Measurements from ENCODE around the gene COL4A4.
A peak's percentile ranks its signal among the peaks of the same experiment; 100 is the strongest.
"Not testable (repeated sequence)": the region's sequence is repeated elsewhere in the genome, so short reads cannot be mapped to it uniquely, and the experiment has no call there.

COL4A4 gene

GRCh38 chr2:227106845-227107759 lies 56.9 kb downstream of the COL4A4 start:
- peak; percentile 61 to 65 for DNase-seq

DNA sequence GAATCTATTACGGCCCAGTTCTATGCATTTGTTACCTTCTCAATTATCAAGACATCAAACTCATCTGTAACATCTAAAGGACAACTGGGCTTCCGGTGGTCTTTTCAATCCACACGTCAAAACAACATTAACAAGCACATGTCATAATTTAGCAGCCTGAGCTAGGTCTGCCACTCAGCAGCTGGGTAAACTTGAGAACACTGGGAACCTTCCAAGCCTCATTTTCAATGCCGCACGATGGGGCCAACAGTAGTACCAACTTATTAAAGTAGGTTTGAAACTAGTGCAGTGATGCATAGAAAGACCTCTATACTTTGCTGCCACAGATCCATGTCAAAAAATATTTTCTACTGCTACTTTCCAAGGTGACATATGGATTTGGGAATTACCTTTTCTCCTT lies 60.4 kb downstream of the COL4A4 start:
- DNase-seq, result no peak

DNA sequence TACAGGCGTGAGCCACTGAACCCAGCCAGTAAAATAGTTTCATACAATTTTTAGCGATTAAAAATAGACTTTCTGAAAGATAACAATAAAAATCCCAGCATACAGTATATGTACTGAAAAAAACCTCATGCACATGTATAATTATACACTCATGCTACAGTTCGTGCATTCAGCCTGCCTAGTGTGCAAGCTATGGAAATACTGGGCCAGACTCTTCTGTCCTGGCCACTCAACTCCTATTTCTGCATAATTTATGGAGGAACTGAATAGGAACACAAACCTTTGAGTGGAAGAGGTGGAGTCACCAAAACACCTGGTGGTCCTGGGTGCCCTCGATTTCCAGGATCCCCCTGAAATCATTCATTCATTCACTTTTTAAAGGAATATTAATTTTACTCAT lies 64.7 kb downstream of the COL4A4 start:
- DNase-seq, result no peak

- DNase-seq, result no peak
These were observed 65.9 kb downstream of the COL4A4 start for GRCh38 chr2:227098162-227098515.

DNA sequence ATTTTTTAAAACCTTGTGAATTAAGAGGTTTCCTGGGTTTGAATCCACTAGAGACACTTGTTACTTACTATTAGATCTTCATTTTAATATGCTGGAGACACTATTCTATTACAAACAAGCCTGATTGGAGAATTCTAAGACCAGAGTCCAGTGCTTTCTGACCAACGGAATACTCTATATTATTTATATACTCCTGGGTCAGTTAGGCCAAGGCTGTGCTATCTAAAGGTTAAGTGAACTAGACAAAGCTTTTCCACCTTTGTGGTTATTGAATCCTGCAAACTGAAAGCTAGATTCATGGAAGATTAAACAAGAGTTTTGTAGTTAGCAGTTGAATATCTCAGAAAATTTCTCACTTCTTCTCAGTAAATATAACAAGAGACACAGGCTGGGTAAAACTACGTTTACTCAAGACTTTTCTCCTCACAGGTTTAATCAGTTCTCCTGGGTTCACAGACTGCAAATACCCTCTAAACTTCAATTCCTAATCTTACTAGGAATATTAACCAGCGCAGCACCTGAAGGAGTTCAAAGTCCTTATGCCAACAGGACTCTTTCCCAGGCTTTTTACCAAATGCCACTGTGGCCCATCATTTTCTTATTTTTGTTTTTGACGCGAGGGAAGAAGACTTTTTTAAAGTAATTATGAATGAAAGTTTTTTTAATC lies 66.4 kb downstream of the COL4A4 start:
- no peak for DNase-seq

DNA sequence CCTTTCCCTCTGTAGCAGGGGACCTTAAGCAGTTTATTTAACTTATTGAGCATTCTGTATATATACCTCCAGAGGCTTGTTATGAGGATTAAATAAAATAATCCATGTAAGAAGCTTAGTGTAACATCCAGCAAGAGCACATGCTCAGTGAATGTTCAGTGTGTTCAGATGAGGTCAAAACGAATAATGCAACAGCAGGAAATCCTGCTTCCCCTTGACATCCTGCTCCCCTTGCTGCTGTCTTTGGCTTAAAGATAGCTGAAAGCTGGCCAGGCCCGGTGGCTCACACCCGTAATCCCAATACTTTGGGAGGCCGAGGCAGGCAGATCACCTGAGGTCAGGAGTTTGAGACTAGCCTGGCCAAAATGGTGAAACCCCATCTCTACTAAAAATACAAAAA lies 68.7 kb downstream of the COL4A4 start:
- no peak for DNase-seq

GRCh38 chr2:227082286-227082685 lies 81.7 kb downstream of the COL4A4 start:
- DNase-seq, result no peak

DNA sequence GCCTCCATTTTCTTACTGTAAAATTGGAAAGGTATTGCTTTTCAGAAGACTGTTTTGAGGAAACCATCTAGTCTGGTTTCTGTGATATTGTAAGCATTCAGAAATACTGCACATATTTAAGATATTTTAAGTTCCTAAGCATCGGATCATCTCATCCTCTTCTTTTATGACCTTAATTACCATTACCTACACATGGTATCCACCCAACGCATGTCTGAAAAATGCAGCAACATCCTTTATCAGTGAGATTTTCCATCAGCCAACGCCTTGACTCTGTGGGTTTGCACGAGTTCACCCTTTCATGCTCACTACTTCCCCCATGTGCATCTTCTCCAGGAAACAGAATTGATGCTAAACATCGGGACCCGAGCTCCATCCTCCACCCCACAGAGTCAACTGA lies 84.3 kb downstream of the COL4A4 start:
- no peak for DNase-seq

DNA sequence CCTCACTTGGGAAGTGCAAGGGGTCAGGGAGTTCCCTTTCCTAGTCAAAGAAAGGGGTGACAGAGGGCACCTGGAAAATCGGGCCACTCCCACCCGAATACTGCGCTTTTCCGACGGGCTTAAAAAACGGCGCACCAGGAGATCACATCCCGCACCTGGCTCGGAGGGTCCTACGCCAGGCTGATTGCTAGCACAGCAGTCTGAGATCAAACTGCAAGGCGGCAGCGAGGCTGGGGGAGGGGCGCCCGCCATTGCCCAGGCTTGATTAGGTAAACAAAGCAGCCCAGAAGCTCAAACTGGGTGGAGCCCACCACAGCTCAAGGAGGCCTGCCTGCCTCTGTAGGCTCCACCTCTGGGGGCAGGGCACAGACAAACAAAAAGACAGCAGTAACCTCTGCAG lies 98.9 kb downstream of the COL4A4 start:
- DNase-seq, result not testable (repeated sequence)

DNA sequence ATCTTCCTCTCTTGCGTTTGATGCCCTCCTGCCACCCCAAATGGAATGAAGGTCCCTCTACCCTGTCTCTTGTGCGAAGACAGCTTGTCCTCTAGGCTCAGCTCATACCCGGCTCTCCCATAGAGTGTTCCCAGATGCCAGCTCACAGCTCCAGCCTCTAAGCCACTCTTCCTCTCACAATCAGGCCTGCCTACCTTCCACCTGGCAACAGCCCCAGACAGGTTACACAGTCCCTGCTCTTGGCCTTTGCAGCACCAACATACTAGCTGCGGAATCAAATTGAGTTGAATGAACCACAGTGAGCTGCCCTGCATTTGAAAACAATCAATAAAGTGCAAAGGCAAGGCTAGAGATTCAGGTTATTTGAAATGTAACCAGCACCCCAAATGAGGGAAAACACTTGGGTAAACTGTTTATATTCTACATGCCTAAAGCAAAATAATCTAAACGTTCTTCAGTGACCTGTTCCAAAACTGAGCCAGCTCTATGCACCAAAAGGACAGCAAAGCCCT lies 105.1 kb downstream of the COL4A4 start:
- no peak for DNase-seq

DNA sequence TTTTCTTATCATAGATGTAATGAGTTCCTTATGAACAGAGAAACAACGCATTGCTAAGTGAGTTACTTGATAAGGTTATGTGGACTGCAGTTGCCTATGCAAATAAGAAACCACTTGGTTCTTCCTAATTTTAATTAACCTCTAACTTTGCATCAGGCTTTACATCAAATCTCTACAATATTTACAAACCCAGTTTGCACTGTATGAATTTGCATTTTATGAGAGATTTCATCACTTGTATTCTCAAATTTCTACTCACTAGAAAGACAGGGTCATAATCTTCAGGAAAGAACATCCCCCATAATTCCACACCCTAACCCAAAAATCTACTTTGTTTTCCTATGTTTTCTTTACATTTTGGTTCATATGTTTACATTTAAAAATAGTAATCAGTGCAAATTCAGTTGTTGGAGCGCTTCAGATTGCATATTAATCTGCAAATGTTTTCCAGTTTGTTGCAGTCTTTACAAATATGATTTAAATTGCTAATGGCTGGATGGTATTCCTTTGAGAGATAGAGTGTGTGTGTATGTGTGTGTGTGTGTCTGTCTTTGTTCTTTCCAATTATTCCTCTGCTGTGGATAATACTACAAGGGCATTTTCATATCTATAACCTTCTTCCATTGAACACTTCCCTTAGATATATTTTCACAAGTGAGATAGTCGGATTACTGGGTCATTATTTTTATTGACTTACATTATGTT lies 106.1 kb downstream of the COL4A4 start:
- no peak for DNase-seq

DNA sequence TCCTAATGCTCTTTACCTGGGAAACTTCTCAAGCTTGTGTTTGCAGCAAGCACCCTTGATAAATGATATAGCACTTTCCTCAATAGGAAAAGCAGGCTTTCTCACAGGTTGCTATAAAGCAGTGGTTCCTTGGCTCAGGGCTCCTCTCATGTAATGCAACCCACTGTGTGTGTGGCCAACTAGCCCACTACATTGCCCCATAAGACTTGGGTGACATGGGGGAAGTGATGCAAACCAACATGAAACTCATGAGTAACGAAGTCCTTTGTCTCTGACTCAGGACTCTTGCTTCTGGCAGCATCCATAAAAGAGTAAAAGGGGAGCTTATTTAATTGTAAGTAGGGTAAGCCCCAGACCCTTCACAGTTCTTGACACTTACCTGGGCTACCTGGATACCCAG lies 106.9 kb downstream of the COL4A4 start:
- DNase-seq, result no peak

DNA sequence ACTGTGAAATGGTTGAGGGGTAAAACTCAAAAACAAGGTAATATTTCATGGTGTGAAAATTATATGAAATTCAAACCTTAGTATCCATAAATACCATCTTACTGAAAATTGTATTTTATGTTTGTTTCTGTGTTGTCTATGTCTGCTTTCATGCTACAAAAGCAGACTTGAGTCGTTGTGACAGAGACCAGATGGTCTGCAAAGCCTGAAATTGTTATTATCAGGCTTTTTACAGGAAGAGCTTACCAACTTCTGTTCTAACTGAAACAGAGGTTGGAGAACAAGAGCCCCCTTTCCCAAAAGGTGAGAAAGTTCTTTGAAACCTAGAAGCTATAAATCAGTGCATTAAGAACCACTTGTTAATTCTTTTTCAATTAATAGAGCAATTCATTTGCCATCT lies 110.0 kb downstream of the COL4A4 start:
- no peak for DNase-seq

- DNase-seq, result no peak
These were observed 111.1 kb downstream of the COL4A4 start for GRCh38 chr2:227052879-227053278.

DNA sequence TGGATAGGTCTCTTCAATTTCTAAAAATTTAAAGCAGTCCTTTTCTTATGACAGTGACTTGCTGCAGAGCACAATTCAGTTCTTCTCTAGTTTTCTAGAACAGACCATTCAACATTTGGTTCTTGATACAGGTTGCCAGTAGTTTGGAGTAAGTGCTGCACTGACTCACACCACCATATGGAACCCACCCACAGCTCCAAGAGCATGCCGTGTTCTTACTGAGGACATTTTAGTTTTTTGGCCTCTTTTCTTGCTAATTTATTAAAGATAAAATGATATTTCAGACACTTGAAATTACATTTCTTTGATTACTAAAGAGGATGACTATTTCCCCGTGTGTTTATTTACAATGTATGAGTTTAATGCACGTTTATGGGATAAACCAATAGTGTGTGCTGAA lies 120.0 kb downstream of the COL4A4 start:
- DNase-seq, result no peak

- no peak for DNase-seq
These were observed 125.3 kb downstream of the COL4A4 start for GRCh38 chr2:227038550-227039189.

GRCh38 chr2:227036527-227036926 lies 127.5 kb downstream of the COL4A4 start:
- no peak for DNase-seq

- DNase-seq, result no peak
These were observed 128.2 kb downstream of the COL4A4 start for GRCh38 chr2:227035711-227036367.

DNA sequence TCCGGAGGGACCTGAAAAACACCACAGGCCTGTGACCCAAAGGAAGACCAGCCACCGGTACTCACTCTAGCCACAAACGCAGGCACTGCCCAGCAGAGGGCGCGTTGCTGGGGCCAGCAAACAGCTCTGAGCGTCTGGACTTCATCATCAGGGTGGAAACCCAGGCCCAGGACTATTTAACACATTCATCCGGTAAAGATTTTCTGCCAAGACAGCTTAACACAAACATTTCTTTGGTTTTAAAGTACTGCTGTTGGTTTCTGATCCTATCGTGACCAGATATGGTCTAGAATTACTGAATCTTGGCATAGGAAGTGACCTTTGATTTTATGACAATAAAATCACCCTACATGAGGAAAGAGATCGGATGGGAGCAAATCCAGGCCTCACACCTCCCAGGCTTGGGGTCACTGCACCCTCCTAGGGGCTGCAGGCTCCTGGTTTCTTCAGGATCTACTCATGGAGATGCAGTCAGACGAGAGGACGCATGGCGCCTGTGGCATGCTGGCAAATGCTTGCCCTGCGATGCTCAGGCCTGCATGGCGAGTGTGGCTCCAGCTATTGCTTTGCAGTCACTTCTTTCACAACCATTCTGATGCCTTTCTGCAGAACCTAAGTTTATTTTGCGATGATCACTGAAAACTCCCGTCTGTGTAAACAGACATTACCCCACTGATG lies 130.4 kb downstream of the COL4A4 start:
- peak in 1 of 2 experiments; percentile 20 for DNase-seq

DNA sequence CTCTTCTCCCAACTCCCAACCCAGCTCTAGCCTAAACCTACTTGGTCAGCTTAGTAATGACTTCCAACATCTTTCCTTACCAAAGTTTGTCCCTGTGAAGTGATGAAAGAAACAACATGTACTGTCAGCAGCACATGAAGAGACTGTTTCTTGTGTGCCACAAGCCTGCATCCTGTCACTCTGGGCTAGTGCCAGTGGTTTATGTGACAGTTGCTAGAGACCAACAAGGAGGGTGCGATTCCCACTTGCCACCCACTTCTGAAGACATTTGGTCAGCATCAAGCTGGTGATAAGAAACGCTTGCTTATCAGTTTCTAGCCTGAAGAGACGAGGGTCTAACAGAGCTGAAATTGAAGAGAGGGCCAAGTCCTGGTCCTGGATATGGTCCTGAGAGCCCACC lies 132.6 kb downstream of the COL4A4 start:
- no peak for DNase-seq

DNA sequence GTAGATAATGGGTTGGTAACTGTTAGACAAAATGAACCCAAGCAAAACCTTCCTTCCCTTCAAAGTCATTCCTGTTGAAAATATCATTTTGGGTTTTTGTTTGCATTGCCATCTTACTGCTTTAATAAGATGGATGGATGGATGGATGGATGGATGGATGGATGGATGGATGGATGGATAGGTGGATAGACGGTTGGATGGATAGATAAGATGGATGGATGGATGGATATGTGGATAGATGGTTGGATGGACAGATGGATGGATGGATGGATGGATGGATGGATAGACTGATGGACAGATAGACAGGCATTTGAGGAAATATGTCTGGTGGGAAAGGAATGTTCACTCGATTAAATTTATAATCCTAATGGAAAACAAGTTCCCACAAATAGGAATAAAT lies 133.2 kb downstream of the COL4A4 start:
- no peak for DNase-seq

All from AML-193 (cell line).